ENCODE results near the gene CNOT6. TPM values are rescaled to one million over a fixed set of nuclear protein-coding genes. Genes with fewer than 3 reads are reported as not detected.
"Not testable (repeated sequence)": the region's sequence is repeated elsewhere in the genome, so short reads cannot be mapped to it uniquely, and the experiment has no call there.

Gene CNOT6
- total and polyA plus RNA-seq, 4 donors, result 6.2 to 17.6 (median 14.2) TPM

- Histone ChIP-seq H3K4me1 (ENCODE audit: control insufficient read depth in 1 of 2, insufficient read depth in 2 of 2, low read length in 2 of 2) (peaks cover 4 to 5% of the 10 kb centered on the region in 2 donors), H3K4me3 (ENCODE audit: low read length in 2 of 2) (no peak overlapping the region), H3K27me3 (ENCODE audit: control insufficient read depth in 1 of 2, insufficient read depth in 2 of 2, low read length in 1 of 2) (no peaks in the 10 kb centered on the region), H3K27ac (ENCODE audit: low read depth in 1 of 2, low read length in 2 of 2) (no peak overlapping the region), H3K36me3 (ENCODE audit: control insufficient read depth in 1 of 2, insufficient read depth in 2 of 2, low read length in 1 of 2) (no peaks in the 10 kb centered on the region), H3K9me3 (ENCODE audit: control insufficient read depth, low read length) (no peaks in the 10 kb centered on the region)
- WGBS, 2 donors, result 81 to 87% methylated on average over 18 of the region's 18 CpGs
- peak in 1 of 2 donors; percentile 34 for DNase-seq
- no peak for ATAC-seq (ENCODE audit: low FRiP score)
- intact Hi-C loops (cut with DNase I), result no loop called here
Observed at GRCh38 chr5:180495991-180496741, 2.0 kb downstream of the CNOT6 start.

- H3K27ac ChIP-seq (ENCODE audit: low read depth in 1 of 2, low read length in 2 of 2); ATAC-seq (ENCODE audit: low FRiP score); H3K27me3 ChIP-seq (ENCODE audit: control insufficient read depth in 1 of 2, insufficient read depth in 2 of 2, low read length in 1 of 2); H3K9me3 ChIP-seq (ENCODE audit: control insufficient read depth, low read length); intact Hi-C loops (cut with DNase I); H3K36me3 ChIP-seq (ENCODE audit: control insufficient read depth in 1 of 2, insufficient read depth in 2 of 2, low read length in 1 of 2); H3K4me1 ChIP-seq (ENCODE audit: control insufficient read depth in 1 of 2, insufficient read depth in 2 of 2, low read length in 2 of 2); H3K4me3 ChIP-seq (ENCODE audit: low read length in 2 of 2): not testable (repeated sequence)
- 96 to 97% methylated on average over 9 of the region's 9 CpGs for WGBS, 2 donors
- peak in 1 of 2 donors; percentile 7 for DNase-seq
Observed at GRCh38 chr5:180496806-180497205, 2.6 kb downstream of the CNOT6 start.

- H3K4me1 ChIP-seq (ENCODE audit: control insufficient read depth in 1 of 2, insufficient read depth in 2 of 2, low read length in 2 of 2); DNase-seq; ATAC-seq (ENCODE audit: low FRiP score); H3K9me3 ChIP-seq (ENCODE audit: control insufficient read depth, low read length); H3K27me3 ChIP-seq (ENCODE audit: control insufficient read depth in 1 of 2, insufficient read depth in 2 of 2, low read length in 1 of 2); H3K36me3 ChIP-seq (ENCODE audit: control insufficient read depth in 1 of 2, insufficient read depth in 2 of 2, low read length in 1 of 2); H3K27ac ChIP-seq (ENCODE audit: low read depth in 1 of 2, low read length in 2 of 2); H3K4me3 ChIP-seq (ENCODE audit: low read length in 2 of 2); intact Hi-C loops (cut with DNase I): not testable (repeated sequence)
- 81 to 83% methylated on average over 7 of the region's 7 CpGs for WGBS, 2 donors
Observed at GRCh38 chr5:180497865-180498264, 3.7 kb downstream of the CNOT6 start.

- ATAC-seq (ENCODE audit: low FRiP score) (no peak), DNase-seq (no peak)
- intact Hi-C loops (cut with DNase I), result no loop called here
- H3K4me3 ChIP-seq (ENCODE audit: low read length in 2 of 2), result no peak overlapping the region
- no peaks in the 10 kb centered on the region for H3K9me3 ChIP-seq (ENCODE audit: control insufficient read depth, low read length)
- H3K27me3 ChIP-seq (ENCODE audit: control insufficient read depth in 1 of 2, insufficient read depth in 2 of 2, low read length in 1 of 2), result no peaks in the 10 kb centered on the region
- WGBS, 2 donors, result 91 to 93% methylated on average over 3 of the region's 3 CpGs
- H3K36me3 ChIP-seq (ENCODE audit: control insufficient read depth in 1 of 2, insufficient read depth in 2 of 2, low read length in 1 of 2), result no peaks in the 10 kb centered on the region
- peaks cover 4 to 5% of the 10 kb centered on the region in 2 donors for H3K4me1 ChIP-seq (ENCODE audit: control insufficient read depth in 1 of 2, insufficient read depth in 2 of 2, low read length in 2 of 2)
- H3K27ac ChIP-seq (ENCODE audit: low read depth in 1 of 2, low read length in 2 of 2), result no peak overlapping the region
Observed at GRCh38 chr5:180498378-180498777, 4.2 kb downstream of the CNOT6 start.

GRCh38 chr5:180499684-180500083 is 5.5 kb downstream of the CNOT6 start:
- intact Hi-C loops (cut with DNase I), result no loop called here
- ATAC-seq (ENCODE audit: low FRiP score) (no peak), DNase-seq (no peak)
- no peaks in the 10 kb centered on the region for H3K27me3 ChIP-seq (ENCODE audit: control insufficient read depth in 1 of 2, insufficient read depth in 2 of 2, low read length in 1 of 2)
- H3K9me3 ChIP-seq (ENCODE audit: control insufficient read depth, low read length), result no peaks in the 10 kb centered on the region
- 47 to 48% methylated on average over 3 of the region's 3 CpGs for WGBS, 2 donors
- no peak overlapping the region for H3K4me3 ChIP-seq (ENCODE audit: low read length in 2 of 2)
- peaks cover 4 to 5% of the 10 kb centered on the region in 2 donors for H3K4me1 ChIP-seq (ENCODE audit: control insufficient read depth in 1 of 2, insufficient read depth in 2 of 2, low read length in 2 of 2)
- no peaks in the 10 kb centered on the region for H3K36me3 ChIP-seq (ENCODE audit: control insufficient read depth in 1 of 2, insufficient read depth in 2 of 2, low read length in 1 of 2)
- H3K27ac ChIP-seq (ENCODE audit: low read depth in 1 of 2, low read length in 2 of 2), result no peak overlapping the region

GRCh38 chr5:180500300-180500699 is 6.1 kb downstream of the CNOT6 start:
- ATAC-seq (ENCODE audit: low FRiP score); intact Hi-C loops (cut with DNase I); H3K4me1 ChIP-seq (ENCODE audit: control insufficient read depth in 1 of 2, insufficient read depth in 2 of 2, low read length in 2 of 2); H3K4me3 ChIP-seq (ENCODE audit: low read length in 2 of 2); H3K36me3 ChIP-seq (ENCODE audit: control insufficient read depth in 1 of 2, insufficient read depth in 2 of 2, low read length in 1 of 2); H3K27ac ChIP-seq (ENCODE audit: low read depth in 1 of 2, low read length in 2 of 2); H3K27me3 ChIP-seq (ENCODE audit: control insufficient read depth in 1 of 2, insufficient read depth in 2 of 2, low read length in 1 of 2); H3K9me3 ChIP-seq (ENCODE audit: control insufficient read depth, low read length): not testable (repeated sequence)
- peak in 1 of 2 donors; percentile 23 for DNase-seq
- WGBS, 2 donors, result 87 to 92% methylated on average over 9 of the region's 9 CpGs

GRCh38 chr5:180507661-180508060 is 13.5 kb downstream of the CNOT6 start:
- no peaks in the 10 kb centered on the region for H3K27me3 ChIP-seq (ENCODE audit: control insufficient read depth in 1 of 2, insufficient read depth in 2 of 2, low read length in 1 of 2)
- ATAC-seq (ENCODE audit: low FRiP score), result no peak
- 77 to 79% methylated on average over 6 of the region's 6 CpGs for WGBS, 2 donors
- no peaks in the 10 kb centered on the region for H3K9me3 ChIP-seq (ENCODE audit: control insufficient read depth, low read length)
- H3K4me3 ChIP-seq (ENCODE audit: low read length in 2 of 2), result no peak overlapping the region
- H3K27ac ChIP-seq (ENCODE audit: low read depth in 1 of 2, low read length in 2 of 2), result no peak overlapping the region
- DNase-seq, result no peak
- intact Hi-C loops (cut with DNase I), result no loop called here
- peaks cover 0 to 1% of the 10 kb centered on the region in 2 donors for H3K4me1 ChIP-seq (ENCODE audit: control insufficient read depth in 1 of 2, insufficient read depth in 2 of 2, low read length in 2 of 2)
- H3K36me3 ChIP-seq (ENCODE audit: control insufficient read depth in 1 of 2, insufficient read depth in 2 of 2, low read length in 1 of 2), result no peaks in the 10 kb centered on the region

- WGBS, 2 donors, result 97 to 98% methylated on average over 3 of the region's 3 CpGs
- Histone ChIP-seq H3K27me3 (ENCODE audit: control insufficient read depth in 1 of 2, insufficient read depth in 2 of 2, low read length in 1 of 2) (no peaks in the 10 kb centered on the region), H3K36me3 (ENCODE audit: control insufficient read depth in 1 of 2, insufficient read depth in 2 of 2, low read length in 1 of 2) (no peaks in the 10 kb centered on the region), H3K4me1 (ENCODE audit: control insufficient read depth in 1 of 2, insufficient read depth in 2 of 2, low read length in 2 of 2) (peaks cover 0 to 1% of the 10 kb centered on the region in 2 donors), H3K4me3 (ENCODE audit: low read length in 2 of 2) (no peak overlapping the region), H3K9me3 (ENCODE audit: control insufficient read depth, low read length) (no peaks in the 10 kb centered on the region), H3K27ac (ENCODE audit: low read depth in 1 of 2, low read length in 2 of 2) (no peak overlapping the region)
- intact Hi-C loops (cut with DNase I), result no loop called here
- ATAC-seq (ENCODE audit: low FRiP score), result no peak
- DNase-seq, result no peak
Observed at GRCh38 chr5:180515294-180515693, 21.1 kb downstream of the CNOT6 start.

- H3K27ac ChIP-seq (ENCODE audit: low read depth in 1 of 2, low read length in 2 of 2); ATAC-seq (ENCODE audit: low FRiP score); H3K4me1 ChIP-seq (ENCODE audit: control insufficient read depth in 1 of 2, insufficient read depth in 2 of 2, low read length in 2 of 2); H3K9me3 ChIP-seq (ENCODE audit: control insufficient read depth, low read length); H3K4me3 ChIP-seq (ENCODE audit: low read length in 2 of 2); H3K36me3 ChIP-seq (ENCODE audit: control insufficient read depth in 1 of 2, insufficient read depth in 2 of 2, low read length in 1 of 2); DNase-seq; H3K27me3 ChIP-seq (ENCODE audit: control insufficient read depth in 1 of 2, insufficient read depth in 2 of 2, low read length in 1 of 2); intact Hi-C loops (cut with DNase I): not testable (repeated sequence)
- WGBS, 2 donors, result 90 to 96% methylated on average over 6 to 7 of the region's 7 CpGs
Observed at GRCh38 chr5:180515974-180516373, 21.8 kb downstream of the CNOT6 start.
